ENCODE data around the gene CNKSR3. TPM values are rescaled to one million over a fixed set of nuclear protein-coding genes. Genes with fewer than 3 reads are reported as not detected.

The CNKSR3 gene
- total RNA-seq, 1 experiment from 2014 or later, result 5.6 TPM

- WGBS (ENCODE audit: extremely low coverage, insufficient read length, low lambda C conversion rate), result no CpG with 5 or more reads among the region's 9 CpGs
- H2BK5ac ChIP-seq (ENCODE audit: insufficient read length, low read length), result no peak overlapping the region
- H3K36me3 Mint-ChIP-seq (ENCODE audit: insufficient read depth in 1 of 3, low read depth in 3 of 3), result peaks cover 8 to 10% (median 9%) of the 10 kb centered on the region in 3 experiments
Measured at GRCh38 chr6:154397491-154398195, 112.8 kb downstream of the CNKSR3 start.

More at GRCh38 chr6:154397491-154398195, 112.8 kb downstream of the CNKSR3 start:
- Histone ChIP-seq H3T11ph (ENCODE audit: low read length) (no peak overlapping the region), H3K56ac (ENCODE audit: insufficient read length, low read depth, low read length) (no peak overlapping the region), H2BK12ac (ENCODE audit: insufficient read length, low read depth, low read length) (no peak overlapping the region), H3K23ac (ENCODE audit: insufficient read length, low read depth, low read length) (no peak overlapping the region), H3K79me2 (ENCODE audit: insufficient read depth, low read length) (no peaks in the 10 kb centered on the region), H3K23me2 (ENCODE audit: insufficient read length, low read depth, low read length, poor library complexity, severe bottlenecking) (no peaks in the 10 kb centered on the region), H4K91ac (ENCODE audit: insufficient read length, low read depth, low read length) (no peak overlapping the region), H3K27me3 (ENCODE audit: insufficient read depth, low read length) (no peaks in the 10 kb centered on the region), H3K4ac (ENCODE audit: low read depth, low read length) (no peak overlapping the region), H2AFZ (ENCODE audit: low read length) (no peak overlapping the region), H4K20me1 (ENCODE audit: control insufficient read depth, insufficient read depth, insufficient read length) (no peaks in the 10 kb centered on the region), H2BK15ac (ENCODE audit: low read depth, low read length) (no peak overlapping the region), H3K79me1 (ENCODE audit: insufficient read depth, low read depth, low read length, poor library complexity, severe bottlenecking) (no peaks in the 10 kb centered on the region), H3K4me2 (ENCODE audit: insufficient read depth, insufficient read length, low read length) (no peak overlapping the region), H4K5ac (ENCODE audit: insufficient read length, low read depth, low read length) (no peak overlapping the region), H3K9me3 (ENCODE audit: control insufficient read depth, low read depth, low read length) (no peaks in the 10 kb centered on the region), H3K27ac (ENCODE audit: insufficient read length, low read depth, low read length) (no peak overlapping the region), H3K9ac (ENCODE audit: extremely low read depth, insufficient read length, low read length) (no peak overlapping the region), H2AK5ac (ENCODE audit: insufficient read length, low read length) (no peak overlapping the region), H3K18ac (ENCODE audit: insufficient read length, low read depth, low read length) (no peak overlapping the region), H3K4me1 (ENCODE audit: insufficient read depth, low read length) (no peaks in the 10 kb centered on the region), H2BK20ac (ENCODE audit: low read depth, low read length, poor library complexity, severe bottlenecking) (no peak overlapping the region), H4K8ac (replicated peaks; ENCODE audit: insufficient read length, low read depth, low read length) (no peak overlapping the region), H2BK120ac (ENCODE audit: low read depth, low read length, poor library complexity, severe bottlenecking) (no peak overlapping the region), H3K14ac (ENCODE audit: insufficient read depth, low read length) (no peak overlapping the region)
- Mint-ChIP-seq H3K4me1 (peaks cover 2 to 16% of the 10 kb centered on the region in 2 experiments; a peak in 3 of 4 replicates), H3K9me3 (no peaks in the 10 kb centered on the region), H3K4me3 (no peak overlapping the region), H3K27ac (no peak overlapping the region; a peak in 1 of 7 replicates), H3K27me3 (ENCODE audit: low read depth) (no peaks in the 10 kb centered on the region)
- DNase-seq, result no peak
- TF ChIP-seq, protein P1, sequence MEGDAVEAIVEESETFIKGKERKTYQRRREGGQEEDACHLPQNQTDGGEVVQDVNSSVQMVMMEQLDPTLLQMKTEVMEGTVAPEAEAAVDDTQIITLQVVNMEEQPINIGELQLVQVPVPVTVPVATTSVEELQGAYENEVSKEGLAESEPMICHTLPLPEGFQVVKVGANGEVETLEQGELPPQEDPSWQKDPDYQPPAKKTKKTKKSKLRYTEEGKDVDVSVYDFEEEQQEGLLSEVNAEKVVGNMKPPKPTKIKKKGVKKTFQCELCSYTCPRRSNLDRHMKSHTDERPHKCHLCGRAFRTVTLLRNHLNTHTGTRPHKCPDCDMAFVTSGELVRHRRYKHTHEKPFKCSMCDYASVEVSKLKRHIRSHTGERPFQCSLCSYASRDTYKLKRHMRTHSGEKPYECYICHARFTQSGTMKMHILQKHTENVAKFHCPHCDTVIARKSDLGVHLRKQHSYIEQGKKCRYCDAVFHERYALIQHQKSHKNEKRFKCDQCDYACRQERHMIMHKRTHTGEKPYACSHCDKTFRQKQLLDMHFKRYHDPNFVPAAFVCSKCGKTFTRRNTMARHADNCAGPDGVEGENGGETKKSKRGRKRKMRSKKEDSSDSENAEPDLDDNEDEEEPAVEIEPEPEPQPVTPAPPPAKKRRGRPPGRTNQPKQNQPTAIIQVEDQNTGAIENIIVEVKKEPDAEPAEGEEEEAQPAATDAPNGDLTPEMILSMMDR (conservative IDR thresholded peaks at IDR 0.05), result no peak

Data from H9 (cell line).